GM19351 (cell line): ENCODE results near the gene LRRC42.
A peak's percentile ranks its signal among the peaks of the same experiment; 100 is the strongest.
"Not testable (repeated sequence)": the region's sequence is repeated elsewhere in the genome, so short reads cannot be mapped to it uniquely, and the experiment has no call there.

Source experiments
- ATAC-seq: cut with Tn5 transposase; IDR thresholded peaks from one replicate; pipeline ENCODE4 v1.9.1; 2021; ENCODE audit warnings: mild to moderate bottlenecking, moderate library complexity; ENCODE audit not compliant: unreplicated experiment

The LRRC42 gene

DNA sequence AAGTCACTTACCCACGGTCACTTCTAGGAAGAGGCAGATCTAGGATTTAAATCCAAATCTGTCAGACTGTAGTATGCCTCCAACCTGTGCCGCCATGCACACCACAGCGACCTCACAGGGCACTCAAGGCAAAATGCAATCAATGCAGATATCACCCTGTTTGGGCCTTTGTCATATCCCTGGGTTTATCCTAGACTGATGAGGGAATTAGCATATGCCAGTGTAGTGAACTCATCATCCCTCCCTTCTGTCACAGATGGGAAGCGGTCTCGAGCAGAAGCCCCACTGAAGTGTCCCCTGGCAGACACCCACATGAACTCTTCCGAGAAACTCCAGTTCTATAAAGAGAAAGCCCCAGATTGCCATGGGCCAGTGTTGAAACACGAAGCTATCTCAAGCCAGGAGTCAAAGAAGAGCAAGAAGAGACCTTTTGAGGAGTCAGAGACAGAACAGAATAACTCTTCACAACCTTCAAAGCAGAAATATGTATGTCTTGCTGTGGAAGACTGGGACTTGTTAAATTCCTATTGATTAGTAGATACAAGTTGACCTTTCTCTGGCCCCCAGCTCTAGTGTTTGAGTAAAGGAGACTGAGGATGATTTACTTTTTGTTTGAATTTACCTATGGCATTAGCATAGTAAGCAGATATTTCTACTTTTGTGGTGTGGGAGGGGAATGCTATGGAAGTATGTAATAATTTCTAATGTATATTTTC, 21.4 kb downstream of the LRRC42 start:
- no peak for ATAC-seq

- no peak for ATAC-seq
Measured at GRCh38 chr1:53968125-53968513, 22.0 kb downstream of the LRRC42 start.

DNA sequence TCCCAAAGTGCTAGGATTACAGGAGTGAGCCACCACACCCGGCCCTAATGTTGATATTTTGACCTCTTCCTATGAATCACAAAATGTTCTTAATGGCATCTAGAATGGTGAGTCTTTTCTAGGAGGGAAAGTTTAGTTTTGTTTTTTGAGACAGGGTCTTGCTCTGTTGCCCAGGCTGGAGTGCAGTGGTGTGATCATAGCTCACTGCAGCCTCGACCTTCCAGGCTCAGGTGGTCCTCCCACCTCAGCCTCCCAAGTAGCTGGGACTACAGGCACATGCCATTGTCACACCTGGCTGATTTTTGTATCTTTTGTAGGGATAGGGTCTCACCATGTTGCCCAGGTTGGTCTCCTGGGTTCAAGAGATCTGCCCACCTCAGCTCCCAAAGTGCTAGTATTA, 23.2 kb downstream of the LRRC42 start:
- ATAC-seq = not testable (repeated sequence)

DNA sequence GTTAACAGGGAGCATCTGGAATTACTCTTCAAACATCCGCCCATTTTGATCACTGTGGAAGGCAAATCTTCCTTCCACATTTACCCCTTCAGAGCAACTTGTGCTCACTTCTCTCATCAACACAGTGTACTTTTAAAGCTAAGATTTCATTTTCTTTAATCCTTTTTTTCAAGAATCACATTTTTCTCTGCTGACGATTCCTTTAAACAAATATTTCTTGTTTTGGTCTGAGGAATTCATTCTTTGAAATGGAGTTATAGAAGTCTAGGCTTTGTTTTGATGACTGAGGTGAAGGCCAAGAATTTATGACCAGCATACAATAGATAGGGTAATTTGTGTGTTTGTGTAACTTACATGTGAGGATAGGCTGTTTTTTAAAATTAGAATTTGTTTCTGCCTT, 25.6 kb downstream of the LRRC42 start:
- no peak for ATAC-seq

DNA sequence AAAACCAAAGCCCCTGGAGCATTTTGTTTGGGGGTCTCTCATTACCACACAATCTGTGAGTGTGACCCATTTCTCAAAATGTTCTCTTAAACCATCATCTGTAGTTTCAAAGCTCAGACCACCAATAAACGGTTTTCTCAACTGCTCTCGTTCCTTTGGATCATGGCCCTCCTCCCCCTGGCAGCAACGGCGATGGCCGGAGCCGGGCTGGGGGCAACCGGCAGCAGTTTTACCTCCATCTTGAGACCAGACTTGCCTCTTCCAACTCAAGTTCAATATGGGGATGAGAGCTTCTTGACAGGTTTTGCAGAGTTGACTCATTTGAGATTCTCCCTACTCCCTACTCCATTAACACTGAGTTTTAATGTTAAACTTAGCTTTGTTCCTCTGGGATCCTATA, 29.7 kb downstream of the LRRC42 start:
- ATAC-seq = no peak

GRCh38 chr1:53979712-53980450, 33.7 kb downstream of the LRRC42 start:
- no peak for ATAC-seq

GRCh38 chr1:53981220-53981619, 35.1 kb downstream of the LRRC42 start:
- no peak for ATAC-seq

DNA sequence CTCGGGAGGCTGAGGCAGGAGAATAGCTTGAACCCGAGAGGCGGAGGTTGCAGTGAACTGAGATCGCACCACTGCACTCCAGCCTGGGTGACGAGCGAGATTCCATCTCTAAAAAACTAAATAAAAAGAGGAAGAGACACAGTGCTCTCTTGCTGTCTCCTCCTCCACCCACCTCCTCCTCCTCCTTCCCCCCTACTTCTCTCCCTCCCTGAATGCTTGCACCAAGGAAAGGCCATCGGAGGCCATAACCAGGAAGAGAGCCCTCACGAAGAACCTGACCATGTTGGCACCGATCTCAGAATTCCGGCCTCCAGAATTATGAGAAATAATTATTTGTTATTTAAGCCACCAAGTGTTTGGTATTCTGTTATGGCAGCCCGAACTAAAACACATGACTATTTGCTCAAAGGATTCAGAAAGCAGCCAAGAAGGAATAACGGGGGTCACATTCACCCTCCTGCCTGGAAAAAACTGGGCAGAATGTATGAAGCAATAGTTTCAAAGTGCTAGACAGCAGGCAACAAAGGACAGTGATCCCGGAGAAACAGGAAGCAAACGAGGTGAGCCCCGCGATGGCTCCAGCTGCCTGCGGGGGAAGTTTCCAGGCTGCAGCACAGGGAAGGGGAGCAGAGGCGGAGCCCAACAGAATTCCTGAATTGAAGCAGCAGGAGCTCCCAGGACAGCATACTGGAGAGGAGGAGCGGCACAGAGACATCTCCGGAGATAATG, 36.0 kb downstream of the LRRC42 start:
- ATAC-seq = no peak

DNA sequence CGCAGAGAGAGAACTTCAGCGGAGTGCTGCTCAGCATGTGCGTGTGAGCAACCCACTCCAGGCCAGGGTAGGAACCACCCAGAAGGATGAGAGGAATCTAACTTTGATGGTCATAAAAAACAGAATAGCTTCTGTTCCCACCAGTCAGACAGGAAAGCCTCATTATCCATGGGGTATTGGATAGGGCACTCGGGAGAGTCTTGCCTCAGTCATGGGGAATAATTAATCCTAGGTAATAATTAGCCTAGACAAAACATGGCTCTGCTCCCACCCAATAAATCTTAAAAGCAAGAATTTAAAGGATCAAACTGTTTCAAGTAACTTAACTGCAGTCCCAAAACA, 36.6 kb downstream of the LRRC42 start:
- no peak for ATAC-seq

DNA sequence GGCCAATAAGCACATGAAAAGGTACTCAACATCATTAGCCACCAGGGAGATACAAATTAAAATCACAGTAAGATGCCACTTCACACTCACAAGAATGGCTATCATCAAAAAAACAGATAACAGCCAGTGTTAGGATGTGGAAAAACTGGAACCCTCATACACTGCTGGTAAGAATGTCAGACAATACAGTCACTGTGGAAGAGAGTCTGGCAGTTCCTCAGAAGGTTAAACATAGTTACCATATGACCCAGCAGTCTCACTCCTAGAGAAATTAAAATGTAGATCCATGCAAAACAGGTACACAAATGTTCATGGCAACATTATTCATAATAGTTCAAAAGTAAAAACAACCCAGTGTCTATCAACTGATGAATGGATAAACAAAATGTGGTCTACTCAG, 38.6 kb downstream of the LRRC42 start:
- no peak for ATAC-seq

GRCh38 chr1:53986458-53986857, 40.3 kb downstream of the LRRC42 start:
- ATAC-seq = no peak

DNA sequence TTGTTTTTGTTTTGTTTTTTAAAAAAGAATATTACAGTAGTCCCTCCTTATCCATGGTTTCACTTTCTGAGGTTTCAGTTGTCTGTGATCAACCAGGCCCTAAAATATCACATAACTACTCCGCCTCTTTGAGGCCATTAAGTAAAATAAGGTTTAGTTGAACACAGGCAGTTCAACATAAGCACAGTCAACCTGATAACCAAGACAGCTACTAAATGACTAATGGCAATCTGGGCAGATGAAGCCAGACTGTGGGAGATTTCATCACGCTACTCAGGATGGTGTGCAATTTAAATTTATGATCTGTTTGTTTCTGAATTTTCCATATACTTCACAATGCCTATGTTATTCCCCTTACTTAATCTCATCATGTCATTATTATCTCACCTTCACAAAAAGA, 41.7 kb downstream of the LRRC42 start:
- ATAC-seq = peak; percentile 49

GRCh38 chr1:53992085-53992874, 46.1 kb downstream of the LRRC42 start:
- ATAC-seq = no peak

- ATAC-seq = not testable (repeated sequence)
Measured at GRCh38 chr1:53994516-53994915, 48.4 kb downstream of the LRRC42 start.

DNA sequence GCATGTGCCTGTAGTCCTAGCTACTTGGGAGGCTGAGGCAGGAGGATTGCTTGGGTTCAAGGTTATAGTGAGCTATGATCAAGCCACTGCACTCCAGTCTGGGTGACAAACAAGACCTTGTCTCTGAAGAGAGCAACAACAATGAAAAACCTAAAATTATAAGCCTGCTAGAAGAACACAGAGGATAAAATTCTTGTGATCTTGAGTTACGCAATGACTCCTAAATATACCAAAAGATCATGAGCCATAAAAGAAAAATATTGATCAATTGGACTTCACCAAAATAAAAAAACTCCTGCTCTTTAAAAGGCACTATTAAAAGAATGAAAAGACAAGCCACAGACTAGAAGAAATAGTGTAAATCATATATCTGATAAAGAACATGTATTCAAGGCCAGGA, 49.5 kb downstream of the LRRC42 start:
- ATAC-seq = no peak

DNA sequence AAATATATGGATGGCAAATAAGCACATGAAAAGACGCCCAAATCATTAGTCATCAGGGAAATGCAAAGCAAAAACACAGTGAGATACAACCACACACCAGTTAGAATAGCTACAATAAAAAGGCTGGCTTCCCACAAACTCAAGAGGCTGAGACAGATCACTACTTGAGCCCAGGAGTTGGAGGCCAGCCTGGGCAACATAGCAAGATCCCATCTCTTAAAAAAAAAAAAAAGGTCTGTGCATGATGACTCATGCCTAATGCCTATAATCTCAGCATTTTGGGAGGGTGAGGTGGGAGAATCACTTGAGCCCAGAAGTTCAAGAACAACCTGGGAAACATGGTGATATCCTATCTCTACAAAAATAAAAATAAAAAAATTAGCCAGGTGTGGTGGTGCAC, 52.1 kb downstream of the LRRC42 start:
- no peak for ATAC-seq

DNA sequence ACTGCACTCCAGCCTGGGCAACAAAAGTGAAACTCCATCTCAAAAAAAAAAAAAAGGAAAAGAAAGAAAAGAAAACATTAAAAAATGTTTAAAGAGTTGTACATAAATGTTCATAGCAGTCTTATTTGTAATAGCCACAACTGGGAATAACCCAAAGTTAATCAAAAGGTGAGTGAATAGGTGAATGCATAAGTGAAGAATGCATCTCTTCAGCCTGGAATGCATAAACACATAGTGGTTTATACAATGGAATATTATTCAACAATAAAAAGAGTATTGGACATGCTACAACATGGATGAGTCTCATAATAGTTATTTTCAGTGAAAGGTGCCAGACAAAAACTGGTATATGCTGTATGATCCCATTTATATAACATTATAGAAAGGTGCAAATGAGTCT, 53.8 kb downstream of the LRRC42 start:
- ATAC-seq = no peak

- no peak for ATAC-seq
Measured at GRCh38 chr1:54001591-54001990, 55.4 kb downstream of the LRRC42 start.

DNA sequence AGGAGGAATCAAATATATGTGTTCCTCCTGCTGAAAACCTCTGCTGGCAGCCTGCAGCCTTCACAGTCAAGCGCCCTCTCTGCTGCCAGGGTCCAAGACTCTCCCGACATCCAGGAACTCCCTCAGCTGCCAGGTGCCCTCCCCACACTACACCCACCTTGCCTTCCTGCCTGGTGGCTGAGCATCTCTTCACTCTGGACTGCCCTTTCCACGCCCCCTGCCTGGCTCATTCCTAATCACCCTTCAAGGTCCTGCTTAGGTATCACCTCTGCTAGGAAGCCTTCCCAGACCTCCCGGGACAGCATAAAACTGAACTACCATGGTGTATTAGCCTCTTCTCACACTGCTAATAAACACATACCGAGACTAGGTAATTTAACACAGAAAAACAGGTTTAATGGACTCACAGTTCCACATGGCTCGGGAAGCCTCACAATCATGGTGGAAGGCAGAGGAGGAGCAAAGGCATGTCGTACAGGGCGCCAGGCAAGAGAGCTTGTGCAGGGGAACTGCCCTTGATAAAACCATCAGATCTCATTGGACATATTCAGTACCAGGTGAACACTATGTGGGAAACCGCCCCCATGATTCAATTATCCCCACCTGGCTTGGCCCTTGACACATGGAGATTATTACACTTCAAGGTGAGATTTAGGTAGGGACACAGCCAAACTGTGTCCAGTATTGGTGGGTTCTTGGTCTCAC, 56.5 kb downstream of the LRRC42 start:
- no peak for ATAC-seq

DNA sequence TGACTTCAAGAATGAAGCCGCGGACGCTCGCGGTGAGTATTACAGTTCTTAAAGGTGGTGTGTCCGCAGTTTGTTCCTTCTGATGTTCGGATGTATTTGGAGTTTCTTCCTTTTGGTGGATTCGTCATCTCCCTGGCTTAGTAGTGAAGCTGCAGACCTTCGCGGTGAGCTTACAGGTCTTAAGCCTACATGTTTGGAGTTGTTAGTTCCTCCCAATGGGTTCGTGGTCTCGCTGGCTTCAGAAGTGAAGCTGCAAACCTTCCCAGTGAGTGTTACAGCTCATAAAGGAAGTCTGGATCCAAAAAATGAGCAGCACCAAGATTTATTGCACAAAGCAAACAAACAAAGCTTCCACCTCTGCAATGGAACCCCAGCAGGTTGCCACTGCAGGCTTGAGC, 57.1 kb downstream of the LRRC42 start:
- no peak for ATAC-seq
